Hematopoietic multipotent progenitor cell treated with erythropoietin and hydrocortisone succinate and interleukin-3 and kit ligand, for 4 days (in vitro differentiated cells): ENCODE results near the gene MS4A7.

Source experiments
- DNase-seq: peaks from one replicate; pipeline ENCODE4 v3.0.0-alpha.2; 2015

MS4A7 gene

DNA sequence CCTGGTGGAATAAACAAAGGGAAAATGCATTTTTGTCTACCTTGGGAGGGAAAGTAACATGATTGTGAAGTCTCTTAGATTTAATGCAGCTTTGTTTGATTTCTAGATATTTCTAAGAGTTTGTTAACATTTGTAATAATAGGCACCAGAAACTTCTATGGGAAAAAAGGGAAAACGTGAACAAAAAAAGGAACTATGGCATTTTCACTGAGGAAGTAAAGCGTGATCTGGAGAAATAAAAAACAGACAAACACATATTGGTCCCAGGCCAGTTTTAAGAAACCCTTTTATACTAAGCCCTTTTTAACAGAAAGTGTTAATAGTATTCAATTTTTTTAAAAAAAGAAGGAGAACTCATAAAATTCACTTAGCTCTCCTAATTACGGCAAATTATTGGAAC is 6.9 kb upstream of the MS4A7 start:
- DNase-seq: no peak

DNA sequence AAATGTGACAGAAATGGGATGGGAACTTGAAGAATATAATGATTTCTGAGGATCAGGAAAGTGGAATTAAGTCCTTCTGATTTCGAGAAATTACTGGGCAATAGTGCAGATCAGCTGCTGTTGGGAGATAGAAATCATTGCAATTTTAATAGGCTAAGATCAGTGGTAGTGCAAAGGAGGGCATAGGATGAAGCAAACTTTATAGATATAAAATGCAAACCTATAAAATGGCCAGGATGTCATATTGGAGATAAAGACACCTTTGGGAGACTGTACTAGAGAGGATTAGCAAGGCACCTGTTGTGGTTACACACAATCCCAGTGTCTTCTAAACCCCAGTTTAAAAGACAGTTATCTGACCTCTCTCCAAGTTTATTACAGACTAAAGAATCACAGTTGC is 6.5 kb upstream of the MS4A7 start:
- no peak for DNase-seq

DNA sequence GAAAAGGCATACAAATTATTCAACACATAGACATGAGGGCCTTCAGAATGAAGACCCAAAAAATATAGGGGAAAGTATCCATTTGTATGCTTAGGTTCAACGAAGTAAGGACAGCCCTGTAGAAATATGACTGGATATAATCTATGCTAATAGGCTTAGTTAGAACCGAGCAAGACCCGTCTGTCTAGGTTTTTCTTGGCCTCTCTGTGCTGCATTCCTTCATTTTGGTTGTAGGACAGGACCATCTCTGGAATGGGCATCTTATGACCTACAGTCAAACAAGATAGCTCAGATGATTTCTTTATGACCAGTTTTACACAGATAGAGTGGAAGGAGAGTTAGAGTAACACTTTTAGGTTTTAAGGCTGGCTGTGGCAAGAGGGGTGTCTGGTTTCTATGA is 5.6 kb upstream of the MS4A7 start:
- DNase-seq: no peak

DNA sequence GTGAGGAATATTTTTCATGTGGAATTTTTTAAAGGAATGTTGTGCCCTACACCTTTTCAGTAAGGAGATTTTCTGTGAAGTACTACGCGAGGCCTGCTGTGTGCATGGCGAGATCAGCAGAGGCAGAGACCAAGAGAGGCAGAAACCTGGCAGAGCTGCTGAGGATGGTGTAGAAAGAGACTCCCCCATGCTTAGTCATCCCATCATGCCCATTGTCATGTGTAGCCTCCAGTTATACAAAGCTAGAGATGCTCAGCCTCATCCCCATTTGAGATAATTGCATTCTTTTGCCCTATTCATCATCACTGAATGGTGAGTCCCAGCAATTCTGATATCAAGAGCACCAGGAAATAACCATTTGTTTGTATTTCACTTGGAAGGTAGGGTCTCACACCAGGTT is 3.0 kb upstream of the MS4A7 start:
- no peak for DNase-seq

DNA sequence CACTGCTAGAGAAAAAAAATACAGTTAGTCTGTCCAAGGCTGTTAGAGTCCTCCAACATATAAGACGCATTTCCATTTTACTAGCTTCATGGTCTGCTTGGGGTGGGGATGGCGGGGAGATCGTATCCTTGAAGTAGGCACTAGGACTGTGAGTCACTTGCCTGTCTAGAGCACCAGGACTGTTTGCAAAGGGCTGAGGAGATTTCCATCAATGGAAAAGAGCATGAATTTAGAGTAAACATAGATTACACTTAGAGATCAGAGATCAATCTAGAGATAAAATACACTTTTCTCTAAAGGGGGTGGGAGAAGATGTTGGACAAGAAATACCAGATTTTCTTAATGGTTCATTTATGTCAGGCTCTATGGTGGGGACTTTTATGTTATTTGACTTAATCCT is 1.7 kb upstream of the MS4A7 start:
- no peak for DNase-seq

DNA sequence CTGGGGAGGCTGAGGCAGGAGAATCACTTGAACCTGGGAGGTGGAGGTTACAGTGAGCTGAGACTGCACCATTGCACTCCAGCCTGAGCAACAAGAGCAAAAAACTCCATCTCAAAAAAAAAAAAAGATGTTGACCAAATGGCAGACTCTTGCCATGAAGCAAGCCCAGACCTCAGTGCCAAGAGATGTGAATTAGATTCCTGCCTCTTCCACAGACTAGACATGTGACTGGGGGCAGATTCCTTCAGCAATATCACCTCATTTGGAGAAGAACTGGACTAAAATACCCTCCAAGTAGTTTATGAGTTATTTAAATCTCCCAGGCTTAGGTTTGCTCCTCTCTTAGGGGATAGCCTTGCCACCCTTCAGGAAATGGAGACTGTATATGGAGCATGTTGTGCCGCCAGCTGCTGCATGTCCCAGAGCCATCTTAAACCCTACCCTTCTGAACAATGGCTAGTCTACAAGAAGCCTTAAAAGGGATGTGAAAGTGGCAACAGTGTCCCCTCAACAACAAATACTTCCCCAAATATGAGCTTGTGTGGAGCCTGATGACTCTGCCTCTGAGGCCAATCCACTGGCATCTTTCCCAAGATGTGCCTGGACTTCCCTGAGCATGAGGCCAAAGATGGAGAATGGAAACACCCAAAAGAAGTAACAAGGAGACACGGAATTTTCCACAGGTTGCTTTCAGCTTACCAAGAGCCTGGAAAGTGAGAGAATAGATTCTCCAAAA is 763 bp upstream of the MS4A7 start:
- DNase-seq: no peak

DNA sequence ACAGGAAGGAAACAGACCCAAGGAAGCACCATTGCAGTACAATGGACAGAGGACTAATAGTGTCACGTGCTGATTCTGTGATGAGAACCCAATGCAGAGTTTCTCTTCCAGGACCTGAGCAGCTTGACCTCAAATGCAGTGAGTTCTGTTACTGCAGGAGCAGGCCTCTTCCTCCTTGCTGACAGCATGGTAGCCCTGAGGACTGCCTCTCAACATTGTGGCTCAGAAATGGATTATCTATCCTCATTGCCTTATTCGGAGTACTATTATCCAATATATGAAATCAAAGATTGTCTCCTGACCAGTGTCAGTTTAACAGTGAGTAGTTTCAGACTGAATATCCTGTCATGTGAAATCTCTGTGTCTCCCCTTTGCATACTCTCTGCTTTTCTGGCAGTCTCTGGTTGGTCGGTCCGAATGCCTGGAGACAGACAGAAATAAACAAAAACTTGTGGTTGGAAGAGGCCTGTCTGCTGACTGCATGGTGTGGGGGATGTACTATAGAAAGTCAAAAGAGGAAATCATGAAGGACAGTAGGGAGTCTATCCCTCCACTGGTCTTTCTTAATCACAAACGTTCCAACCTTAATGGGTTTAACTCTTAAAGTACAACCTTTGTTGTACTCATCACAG is 11.1 kb downstream of the MS4A7 start:
- peak; percentile 39 for DNase-seq

DNA sequence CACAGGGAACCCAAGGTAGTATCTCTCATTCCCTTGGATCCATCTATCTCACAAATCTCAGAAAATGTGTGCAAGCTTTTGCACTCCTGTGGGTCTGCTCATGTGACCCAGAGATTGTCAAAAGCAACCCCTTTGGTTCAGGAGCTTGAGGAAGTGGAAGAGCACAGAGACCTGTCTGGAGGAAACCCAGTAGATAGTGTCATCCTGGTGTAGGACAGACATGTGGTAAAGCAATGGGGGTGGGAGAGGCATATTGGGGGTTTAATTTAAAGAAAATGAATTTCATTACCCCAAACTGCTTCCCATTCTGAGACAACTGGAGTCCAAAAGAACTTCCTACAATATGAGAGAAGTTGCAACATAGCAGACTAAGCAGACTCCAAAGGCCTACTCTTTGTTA is 12.1 kb downstream of the MS4A7 start:
- DNase-seq: peak; percentile 9

DNA sequence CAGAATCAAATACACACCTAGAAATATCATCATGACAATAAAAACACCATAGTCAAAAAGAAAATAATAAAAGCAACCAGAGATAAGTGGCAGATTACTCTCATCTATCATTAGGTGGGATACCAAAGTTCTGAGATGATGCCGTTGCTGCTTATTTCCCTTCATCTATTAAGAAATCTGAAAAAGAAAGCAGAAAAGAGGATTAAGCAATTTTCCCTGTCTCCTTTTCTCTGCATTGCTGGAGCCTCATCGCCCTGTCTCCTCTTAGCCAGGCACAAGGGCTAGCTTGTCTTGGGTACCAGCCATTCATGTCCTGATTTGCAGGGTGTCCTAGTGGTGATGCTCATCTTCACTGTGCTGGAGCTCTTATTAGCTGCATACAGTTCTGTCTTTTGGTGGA is 14.0 kb downstream of the MS4A7 start:
- DNase-seq: no peak

DNA sequence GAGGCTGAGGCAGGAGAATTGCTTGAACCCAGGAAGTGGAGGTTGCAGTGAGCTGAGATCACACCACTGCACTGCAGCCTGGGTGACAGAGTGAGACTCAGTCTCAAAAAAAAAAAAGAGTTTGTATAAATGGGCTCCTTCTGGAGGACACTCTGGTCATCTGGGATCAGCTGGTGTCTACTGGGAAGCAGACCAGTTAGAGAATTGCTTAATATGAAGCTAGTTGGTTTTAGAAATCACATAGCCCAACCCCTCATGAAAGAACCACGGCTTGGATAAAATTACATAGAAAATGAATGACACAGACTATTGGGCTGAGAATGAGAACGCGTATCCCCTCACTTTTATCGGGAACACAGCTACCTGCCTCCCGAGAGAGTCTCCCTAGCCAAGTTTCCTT is 14.7 kb downstream of the MS4A7 start:
- DNase-seq: no peak

DNA sequence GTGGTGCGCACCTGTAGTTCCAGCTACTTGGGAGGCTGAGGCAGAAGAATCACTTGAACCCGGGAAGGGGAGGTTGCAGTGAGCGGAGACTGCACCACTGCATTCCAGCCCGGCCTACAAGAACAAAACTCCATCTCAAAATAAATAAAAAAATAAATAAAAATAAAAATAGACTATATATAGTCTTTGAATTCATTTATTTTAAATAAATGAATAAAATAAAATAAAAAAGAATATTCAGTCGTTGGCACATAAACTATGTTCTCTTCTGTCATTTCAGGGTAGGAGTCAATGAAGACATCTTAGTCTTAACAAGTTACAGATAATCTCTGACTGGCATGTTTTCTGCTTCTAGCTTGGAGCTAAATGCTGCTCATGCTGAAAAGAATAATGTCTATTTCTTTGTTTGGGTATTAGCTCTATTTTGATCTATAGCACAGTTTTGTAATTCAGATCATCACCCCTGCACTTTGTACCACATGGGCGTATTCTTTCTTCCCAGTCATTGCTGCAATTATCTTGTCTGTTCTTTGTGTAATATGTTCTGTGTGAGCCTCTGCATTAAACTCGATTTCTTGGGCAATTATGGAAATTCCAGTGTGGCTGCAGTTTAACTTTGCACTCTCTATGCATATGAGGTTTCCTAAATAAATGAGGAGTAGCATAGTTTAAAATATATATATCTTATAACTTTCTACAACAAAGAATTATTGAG is 16.5 kb downstream of the MS4A7 start:
- DNase-seq: no peak

DNA sequence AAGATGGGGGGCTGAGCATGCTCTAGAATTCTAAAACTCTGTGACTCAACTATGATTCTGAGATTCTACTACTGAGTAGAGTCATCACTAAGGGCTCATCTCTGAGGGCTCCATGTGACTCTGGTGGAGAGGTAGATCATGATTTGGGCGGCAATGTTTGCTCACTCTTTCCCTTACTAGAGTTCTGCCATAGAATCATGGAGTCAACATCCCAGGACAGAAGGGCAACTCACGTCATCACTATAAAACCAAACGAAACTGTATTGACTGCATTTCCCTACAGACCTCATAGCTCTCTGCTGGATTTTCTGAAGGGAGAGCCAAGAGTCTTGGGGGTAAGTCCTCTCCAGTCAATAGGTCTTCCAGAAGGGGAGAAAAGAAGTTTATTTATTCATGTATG is 18.1 kb downstream of the MS4A7 start, which contains the start of gene MS4A14:
TSS of gene MS4A14 (plus strand) at position 78 of the 400 bp plus-strand sequence. CDS start at position 198, 120 bp downstream.
- no peak for DNase-seq

DNA sequence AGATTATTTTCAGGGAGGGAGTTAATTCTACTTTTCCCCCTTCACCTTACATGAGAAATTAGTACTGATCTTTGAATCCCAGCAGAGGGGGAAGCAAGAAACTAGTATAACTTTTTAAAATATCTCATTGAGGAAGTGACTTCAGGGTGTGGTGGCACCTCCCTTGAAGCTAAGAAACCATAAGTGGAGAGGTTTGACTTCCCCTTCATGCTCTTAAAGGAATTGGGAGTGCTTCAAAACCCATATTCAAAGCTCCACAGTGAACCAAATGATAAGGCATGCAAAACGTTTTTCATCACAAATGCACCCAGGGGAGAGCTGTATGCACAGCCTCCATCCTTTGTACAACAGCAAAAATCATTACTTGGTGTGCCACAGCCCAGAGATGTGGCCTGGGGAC is 18.5 kb downstream of the MS4A7 start:
- DNase-seq: peak; percentile 72

DNA sequence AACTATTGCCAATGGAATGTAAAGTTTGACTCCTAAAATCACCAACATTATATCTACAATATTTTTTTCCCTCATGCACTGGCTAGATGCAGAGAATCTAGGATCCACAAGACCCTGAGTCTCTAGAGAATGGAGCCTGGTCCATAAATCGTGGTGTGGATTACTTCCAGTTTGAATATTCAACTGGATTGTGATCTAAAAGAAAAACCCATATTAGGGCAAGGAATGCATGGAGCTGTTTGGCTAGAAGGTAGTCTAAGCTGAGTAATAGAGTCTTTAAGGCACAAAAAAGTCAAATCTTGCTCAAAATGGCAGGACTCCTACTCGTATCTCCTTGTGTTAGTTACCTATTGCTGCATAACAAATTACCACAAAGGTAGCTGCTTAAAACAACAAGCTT is 41.7 kb downstream of the MS4A7 start:
- no peak for DNase-seq

DNA sequence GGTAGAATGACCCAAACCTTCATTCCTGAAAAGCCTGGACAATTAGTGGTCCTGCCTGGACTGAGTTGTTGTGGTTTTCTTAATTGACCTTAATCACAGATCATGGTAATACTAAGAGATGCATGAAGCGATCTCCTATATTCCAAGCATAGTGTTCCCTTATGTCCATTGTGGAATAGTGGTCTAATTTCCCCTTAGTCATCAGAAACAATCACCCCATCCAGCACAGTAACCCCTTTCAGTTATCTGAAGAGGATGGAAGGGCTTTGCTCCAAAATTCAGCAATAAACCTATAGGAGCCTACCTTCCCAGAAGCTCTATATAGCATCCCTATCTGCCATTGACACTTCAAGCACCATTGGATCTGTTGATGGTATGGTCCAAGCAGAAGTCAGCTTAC is 44.3 kb downstream of the MS4A7 start:
- DNase-seq: no peak

DNA sequence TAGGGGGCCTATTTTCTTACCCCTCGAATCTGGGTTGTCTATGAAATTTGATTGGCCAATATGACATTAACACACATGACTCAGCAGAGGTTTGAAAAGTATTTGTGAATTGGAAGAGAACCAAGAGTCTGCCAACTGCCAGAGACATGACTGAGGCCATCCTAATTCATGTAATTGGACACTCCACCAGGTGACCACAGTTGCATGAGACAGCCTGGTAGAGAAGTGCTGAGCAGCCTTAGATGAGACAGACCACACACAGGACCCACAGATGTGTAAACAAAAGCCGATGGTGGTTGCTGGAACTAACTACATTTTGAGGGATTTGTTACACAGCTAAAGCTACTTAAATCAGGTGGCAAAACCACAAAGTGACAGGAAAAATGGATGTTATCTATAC is 50.2 kb downstream of the MS4A7 start:
- peak; percentile 7 for DNase-seq

DNA sequence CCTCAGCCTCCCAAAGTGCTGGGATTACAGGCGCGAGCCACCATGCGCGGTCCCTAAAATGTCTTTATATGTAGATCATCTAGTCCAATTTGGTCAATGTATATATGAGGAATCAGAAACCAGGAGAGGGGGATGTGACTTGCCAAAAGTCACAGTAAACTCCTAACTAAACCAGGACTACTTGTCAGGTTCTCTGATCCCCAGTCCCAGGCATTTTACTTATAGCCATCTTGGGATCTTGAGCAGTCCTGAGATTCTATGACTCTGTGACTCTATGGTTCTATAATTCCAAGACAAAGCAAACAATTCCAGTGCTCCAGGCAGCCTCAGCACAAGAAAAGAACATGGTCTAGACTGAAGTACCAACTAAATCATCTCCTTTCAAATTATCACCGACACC is 50.9 kb downstream of the MS4A7 start, which contains the start of gene MS4A5:
TSS of gene MS4A5 (plus strand) at position 301 of the 400 bp plus-strand sequence. CDS start 103 bp downstream, outside the sequence.
- DNase-seq: no peak

DNA sequence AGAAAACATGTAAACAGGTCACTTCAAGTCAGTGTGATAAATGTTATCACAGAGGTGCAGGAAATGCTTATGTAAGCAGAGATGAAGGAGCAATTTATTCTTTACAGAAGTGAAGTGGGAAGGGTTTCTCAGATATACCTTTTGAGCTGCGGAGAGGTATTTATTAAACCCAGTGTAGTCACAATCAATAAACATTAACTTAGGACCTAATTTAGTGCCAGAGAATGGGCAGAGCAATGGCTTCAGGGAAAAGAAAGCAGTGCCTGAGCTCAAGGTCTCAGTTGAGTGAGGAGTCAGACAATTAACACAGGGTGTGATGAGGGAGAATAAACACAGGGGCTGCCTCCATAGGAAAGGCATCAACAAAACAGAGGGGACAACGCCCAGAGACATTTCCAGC is 52.9 kb downstream of the MS4A7 start:
- DNase-seq: no peak

DNA sequence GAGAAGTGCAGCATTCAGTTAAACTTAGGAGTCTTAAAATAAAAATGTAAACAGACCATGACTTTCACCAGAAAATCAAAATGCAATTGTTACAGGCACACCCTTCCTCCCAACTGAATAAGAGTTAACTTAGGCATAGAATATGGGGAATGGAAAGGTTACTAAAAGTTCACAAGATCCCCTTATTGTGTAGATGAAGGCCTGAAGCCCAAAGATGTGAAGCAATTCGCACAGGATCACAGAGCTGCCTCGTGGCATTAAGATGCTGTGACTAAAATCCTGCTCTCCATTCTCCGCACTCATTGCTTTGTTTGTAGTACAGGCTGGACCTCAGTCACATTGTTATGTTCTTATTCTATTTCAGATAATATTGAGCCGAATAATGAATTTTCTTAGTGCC is 55.1 kb downstream of the MS4A7 start:
- DNase-seq: no peak
